Brain microvascular endothelial cell (primary cell): ENCODE results near the gene NPEPPS.
"Not testable (repeated sequence)": the region's sequence is repeated elsewhere in the genome, so short reads cannot be mapped to it uniquely, and the experiment has no call there.

Experiments
- DNase-seq: peaks from one replicate; pipeline ENCODE4 v3.0.0-alpha.2; 2020
- H3K27ac ChIP-seq: fragments of 250-450 bp; sonication (Bioruptor Pico); 2 replicates; pipeline ENCODE4 v1.5.1; 2020; ENCODE audit warnings: mild to moderate bottlenecking, moderate library complexity
- H3K27me3 ChIP-seq: fragments of 250-450 bp; sonication (Bioruptor Pico); replicated peaks from 2 replicates; pipeline ENCODE4 v1.5.1; 2020; ENCODE audit warnings: mild to moderate bottlenecking
- H3K36me3 ChIP-seq: fragments of 250-450 bp; sonication (Bioruptor Pico); replicated peaks from 2 replicates; pipeline ENCODE4 v1.5.1; 2020; ENCODE audit warnings: mild to moderate bottlenecking
- H3K4me3 ChIP-seq: 2 replicates; pipeline ENCODE4 v1.5.1; 2011; ENCODE audit warnings: low read depth, mild to moderate bottlenecking, control low read depth, low read length, moderate library complexity
- in situ Hi-C: cut with HindIII; loops from 2 replicates; pipeline ENCODE4 v1.10.0; 2017; ENCODE audit warnings: low sequenced_read_pairs, low pct_ligation_motif_present
- TF ChIP-seq, protein P1 (sequence below): IDR thresholded peaks from 2 replicates; pipeline ENCODE4 v1.5.1; 2011; ENCODE audit warnings: low read depth, mild to moderate bottlenecking, moderate library complexity, low read length, control low read depth, inconsistent platforms; ENCODE audit errors: missing control alignments

NPEPPS gene, protein sequence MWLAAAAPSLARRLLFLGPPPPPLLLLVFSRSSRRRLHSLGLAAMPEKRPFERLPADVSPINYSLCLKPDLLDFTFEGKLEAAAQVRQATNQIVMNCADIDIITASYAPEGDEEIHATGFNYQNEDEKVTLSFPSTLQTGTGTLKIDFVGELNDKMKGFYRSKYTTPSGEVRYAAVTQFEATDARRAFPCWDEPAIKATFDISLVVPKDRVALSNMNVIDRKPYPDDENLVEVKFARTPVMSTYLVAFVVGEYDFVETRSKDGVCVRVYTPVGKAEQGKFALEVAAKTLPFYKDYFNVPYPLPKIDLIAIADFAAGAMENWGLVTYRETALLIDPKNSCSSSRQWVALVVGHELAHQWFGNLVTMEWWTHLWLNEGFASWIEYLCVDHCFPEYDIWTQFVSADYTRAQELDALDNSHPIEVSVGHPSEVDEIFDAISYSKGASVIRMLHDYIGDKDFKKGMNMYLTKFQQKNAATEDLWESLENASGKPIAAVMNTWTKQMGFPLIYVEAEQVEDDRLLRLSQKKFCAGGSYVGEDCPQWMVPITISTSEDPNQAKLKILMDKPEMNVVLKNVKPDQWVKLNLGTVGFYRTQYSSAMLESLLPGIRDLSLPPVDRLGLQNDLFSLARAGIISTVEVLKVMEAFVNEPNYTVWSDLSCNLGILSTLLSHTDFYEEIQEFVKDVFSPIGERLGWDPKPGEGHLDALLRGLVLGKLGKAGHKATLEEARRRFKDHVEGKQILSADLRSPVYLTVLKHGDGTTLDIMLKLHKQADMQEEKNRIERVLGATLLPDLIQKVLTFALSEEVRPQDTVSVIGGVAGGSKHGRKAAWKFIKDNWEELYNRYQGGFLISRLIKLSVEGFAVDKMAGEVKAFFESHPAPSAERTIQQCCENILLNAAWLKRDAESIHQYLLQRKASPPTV

DNA sequence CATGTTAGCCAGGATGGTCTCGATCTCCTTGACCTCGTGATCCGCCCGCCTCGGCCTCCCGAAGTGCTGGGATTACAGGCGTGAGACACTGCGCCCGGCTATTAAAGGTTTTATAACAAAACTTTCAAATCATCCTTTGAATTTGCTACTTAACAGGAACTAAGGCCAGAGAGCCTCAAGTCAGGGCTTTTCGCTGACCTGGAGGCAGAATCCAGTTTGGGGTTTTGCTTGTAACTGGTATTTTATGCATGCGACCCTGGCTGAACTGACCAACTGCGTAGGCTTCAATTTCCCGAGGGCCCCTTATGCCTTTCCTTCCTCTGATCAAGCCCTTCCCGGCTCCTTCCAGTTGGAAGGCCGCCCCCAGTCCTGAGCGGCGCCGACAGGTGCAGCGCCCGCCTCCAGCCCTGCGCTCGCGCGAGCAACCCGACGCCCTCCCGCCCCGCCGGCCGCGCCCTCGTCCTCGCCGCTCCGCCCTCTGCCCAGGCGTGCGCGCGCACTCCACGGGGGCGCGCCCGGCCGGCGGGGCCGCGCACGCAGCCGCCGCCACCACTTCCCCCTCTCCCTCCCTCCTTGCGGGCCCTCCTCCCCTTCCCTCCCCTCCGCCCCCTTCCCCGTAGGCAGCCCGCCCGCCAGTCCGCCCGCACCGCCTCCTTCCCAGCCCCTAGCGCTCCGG is at the start of gene NPEPPS:
Gene NPEPPS (plus strand): TSS at position 552 of the 676 bp plus-strand sequence. CDS start 193 bp downstream, outside the sequence.
- H3K27me3 ChIP-seq, in situ Hi-C loops, H3K36me3 ChIP-seq: not testable (repeated sequence)
- peak; percentile 74 for DNase-seq
- H3K27ac ChIP-seq = peak within 1 kb of the TSS; percentile 68
- H3K4me3 ChIP-seq = peak within 1 kb of the TSS; percentile 70

DNA sequence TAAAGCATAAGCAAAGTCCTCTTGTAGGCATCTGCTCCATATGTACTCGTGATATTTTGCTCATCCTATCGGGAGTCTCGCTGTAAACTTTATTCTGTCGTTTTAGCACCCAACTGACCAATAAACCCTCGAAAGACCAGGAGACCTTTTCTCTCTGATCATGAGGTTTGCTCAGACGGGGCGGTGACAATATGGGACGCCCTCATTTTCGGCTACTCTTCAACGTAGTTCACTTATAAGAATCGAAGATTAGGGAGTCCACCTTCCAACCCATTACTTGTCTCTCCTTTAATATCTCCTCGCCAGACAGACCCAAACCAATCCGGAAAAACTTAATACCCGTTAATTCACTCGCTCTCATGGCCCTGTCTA is 39.1 kb upstream of the NPEPPS start:
- in situ Hi-C loops, H3K27me3 ChIP-seq, H3K36me3 ChIP-seq: not testable (repeated sequence)
- Histone ChIP-seq H3K4me3 (peak overlapping the region; percentile 62), H3K27ac (peak overlapping the region; percentile 61)
- DNase-seq = peak; percentile 16

DNA sequence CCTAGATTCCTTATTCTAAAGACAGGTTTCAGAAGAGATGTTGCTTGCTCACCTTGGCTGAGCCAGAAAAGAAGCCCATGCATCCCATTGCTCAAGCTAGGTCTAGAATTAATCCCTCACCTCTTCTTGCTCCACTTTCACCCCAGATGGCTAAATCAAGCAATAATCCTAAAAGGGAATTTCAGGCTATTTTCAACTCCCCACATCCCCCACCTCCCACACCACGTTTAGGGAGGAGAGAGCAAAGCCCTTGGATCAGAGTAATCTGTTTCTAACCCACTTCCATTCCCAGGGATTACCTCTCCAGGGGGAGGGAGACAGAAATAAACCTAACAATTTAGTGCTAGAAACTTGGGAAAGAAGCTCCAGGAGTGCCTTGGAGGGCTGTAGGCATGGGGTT is 31.8 kb upstream of the NPEPPS start:
- DNase-seq, H3K27ac ChIP-seq, in situ Hi-C loops, H3K4me3 ChIP-seq, H3K27me3 ChIP-seq, H3K36me3 ChIP-seq: not testable (repeated sequence)

DNA sequence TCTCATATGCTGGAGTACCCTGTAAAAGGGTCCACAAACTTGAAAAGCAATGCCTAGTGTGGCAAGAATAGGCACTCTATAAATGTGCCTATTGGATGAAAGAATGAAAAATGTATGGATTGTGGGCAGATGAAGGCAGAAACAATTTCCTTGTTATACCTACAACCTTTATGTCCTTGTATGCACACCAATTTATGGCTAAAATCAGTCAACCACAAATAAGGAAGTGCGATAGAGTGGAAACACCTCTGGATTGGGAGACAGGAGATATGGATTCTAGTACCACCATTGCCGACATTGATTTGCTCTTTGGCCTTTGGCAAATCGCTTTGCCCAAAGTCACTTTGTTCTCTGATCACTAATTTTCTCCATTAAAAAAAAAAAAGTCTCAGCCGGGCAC is 31.4 kb upstream of the NPEPPS start:
- in situ Hi-C loops, DNase-seq, H3K4me3 ChIP-seq, H3K27ac ChIP-seq, H3K36me3 ChIP-seq, H3K27me3 ChIP-seq: not testable (repeated sequence)

DNA sequence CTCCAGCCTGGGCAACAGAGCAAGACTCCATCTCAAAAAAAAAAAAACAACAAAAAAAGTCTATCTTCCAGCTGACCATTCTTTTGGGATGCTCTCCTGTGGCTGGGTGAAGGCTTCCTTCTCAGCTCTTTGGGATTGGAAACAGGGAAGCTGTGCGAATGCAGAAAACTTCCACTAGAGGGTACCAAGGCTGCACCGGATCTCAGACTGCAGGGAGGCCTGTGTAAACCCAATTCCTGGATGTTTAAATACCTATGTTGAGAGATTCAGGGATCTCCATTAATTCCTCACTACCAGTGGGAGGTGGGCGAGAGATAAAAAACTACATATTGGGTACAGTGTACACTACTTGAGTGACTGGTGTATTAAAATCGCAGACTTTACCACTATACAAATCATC is 30.3 kb upstream of the NPEPPS start:
- DNase-seq, H3K27ac ChIP-seq, H3K36me3 ChIP-seq, H3K4me3 ChIP-seq, in situ Hi-C loops, H3K27me3 ChIP-seq: not testable (repeated sequence)
- TF ChIP-seq, protein P1, sequence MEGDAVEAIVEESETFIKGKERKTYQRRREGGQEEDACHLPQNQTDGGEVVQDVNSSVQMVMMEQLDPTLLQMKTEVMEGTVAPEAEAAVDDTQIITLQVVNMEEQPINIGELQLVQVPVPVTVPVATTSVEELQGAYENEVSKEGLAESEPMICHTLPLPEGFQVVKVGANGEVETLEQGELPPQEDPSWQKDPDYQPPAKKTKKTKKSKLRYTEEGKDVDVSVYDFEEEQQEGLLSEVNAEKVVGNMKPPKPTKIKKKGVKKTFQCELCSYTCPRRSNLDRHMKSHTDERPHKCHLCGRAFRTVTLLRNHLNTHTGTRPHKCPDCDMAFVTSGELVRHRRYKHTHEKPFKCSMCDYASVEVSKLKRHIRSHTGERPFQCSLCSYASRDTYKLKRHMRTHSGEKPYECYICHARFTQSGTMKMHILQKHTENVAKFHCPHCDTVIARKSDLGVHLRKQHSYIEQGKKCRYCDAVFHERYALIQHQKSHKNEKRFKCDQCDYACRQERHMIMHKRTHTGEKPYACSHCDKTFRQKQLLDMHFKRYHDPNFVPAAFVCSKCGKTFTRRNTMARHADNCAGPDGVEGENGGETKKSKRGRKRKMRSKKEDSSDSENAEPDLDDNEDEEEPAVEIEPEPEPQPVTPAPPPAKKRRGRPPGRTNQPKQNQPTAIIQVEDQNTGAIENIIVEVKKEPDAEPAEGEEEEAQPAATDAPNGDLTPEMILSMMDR = peak; percentile 58

DNA sequence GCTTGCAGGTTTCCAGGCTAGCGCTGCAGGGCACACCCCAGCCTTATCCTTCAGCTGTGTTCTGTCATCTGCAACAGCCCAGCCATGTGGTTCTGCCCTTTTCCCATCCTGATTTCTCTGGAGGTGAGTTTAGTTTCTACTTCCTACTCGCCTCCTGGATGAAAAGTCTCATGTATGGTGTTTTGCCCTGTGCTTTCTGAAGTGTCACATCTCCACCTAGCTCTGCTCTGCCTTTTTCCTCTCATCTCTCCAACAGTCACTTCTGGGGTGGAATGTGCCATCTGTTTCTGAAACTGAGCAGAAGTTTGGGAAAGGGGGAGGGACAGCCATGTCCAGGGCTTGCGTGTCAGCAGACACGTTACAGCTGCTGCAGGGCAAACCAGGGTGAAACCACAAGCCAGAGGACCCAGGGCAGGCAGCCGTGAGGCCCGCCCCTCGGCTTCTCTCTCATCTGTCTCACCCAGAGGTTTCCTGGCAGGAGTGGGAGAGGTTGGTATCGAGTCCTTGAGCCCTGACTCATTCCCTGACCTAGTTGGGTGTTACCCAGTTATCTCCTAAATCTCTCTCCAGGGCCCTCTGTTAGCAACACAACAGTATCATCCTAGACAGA is 28.7 kb upstream of the NPEPPS start:
- H3K4me3 ChIP-seq, H3K27me3 ChIP-seq, H3K36me3 ChIP-seq, in situ Hi-C loops: not testable (repeated sequence)
- DNase-seq = peak; percentile 69
- peak overlapping the region; percentile 78 for H3K27ac ChIP-seq

DNA sequence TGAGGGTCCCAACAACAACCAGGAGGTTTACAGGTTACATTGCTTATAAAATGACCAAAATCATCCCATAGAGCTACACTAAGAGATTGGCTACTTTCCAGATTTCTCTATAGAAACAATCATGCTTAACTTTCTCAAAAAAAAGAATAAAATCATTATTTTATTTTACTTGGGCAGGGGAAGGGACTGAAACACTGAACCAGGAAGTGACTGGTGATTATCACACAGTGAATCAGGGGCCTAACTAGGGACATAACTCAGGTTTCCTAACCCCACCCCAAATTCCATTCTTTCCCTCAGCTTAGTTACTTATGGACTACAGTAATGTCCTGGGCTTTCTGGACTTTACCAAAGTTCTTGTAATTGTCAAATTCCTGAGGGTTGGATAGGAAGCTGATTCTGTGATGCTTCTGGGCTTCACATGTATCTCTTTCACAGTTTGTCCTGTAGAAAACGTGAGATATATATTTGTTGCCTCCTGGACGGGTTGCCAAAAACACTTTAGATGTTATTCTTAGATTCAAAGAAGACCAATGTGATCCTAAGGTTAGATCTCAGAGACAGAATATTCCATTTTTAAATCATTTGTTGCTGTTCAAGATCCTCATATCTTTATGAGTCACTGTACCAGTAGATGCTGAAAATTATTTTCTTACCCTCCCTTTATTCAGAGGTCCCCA is 28.0 kb upstream of the NPEPPS start:
- H3K4me3 ChIP-seq, H3K36me3 ChIP-seq, in situ Hi-C loops, H3K27me3 ChIP-seq: not testable (repeated sequence)
- H3K27ac ChIP-seq = peak overlapping the region; percentile 88
- DNase-seq = peak; percentile 51

DNA sequence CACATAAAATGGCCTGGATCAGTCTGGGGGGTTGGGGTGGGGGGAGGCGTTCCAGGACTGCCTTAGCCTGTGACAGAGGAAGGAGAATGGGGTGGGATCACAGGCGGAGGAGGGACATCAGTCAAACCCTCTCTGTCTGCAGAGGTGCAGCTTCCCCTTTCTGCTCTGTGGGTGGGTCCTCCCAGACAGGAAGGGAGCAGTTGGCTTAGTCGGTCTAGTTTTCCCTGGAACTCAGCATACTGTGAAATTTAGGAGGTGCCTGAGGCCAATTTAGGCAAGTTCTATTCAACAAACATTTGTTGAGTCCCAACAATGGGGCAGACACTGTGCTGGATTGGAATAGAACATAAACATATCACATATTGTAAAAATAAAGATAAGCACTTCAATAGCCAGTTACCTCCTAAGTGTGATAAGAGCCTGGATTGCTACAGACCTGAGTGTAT is 19.2 kb upstream of the NPEPPS start:
- H3K4me3 ChIP-seq, H3K36me3 ChIP-seq, H3K27me3 ChIP-seq, H3K27ac ChIP-seq, DNase-seq, in situ Hi-C loops: not testable (repeated sequence)

DNA sequence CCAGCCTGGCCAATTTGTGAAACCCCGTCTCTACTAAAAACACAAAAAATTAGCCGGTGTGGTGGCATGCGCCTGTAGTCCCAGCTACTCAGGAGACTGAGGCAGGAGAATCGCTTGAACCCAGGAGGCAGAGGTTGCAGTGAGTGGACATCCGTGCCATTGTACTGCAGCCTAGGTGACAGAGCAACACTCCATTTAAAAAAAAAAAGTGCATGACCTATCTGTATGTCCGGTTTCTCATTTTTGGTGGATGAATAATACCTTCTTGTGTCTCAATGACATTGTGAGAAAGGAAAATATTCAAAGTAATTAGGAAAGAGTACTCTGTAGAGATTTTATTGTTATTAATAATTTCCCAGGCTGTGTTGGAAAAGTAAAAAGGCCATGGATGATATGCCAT is 17.6 kb upstream of the NPEPPS start:
- H3K4me3 ChIP-seq, in situ Hi-C loops, DNase-seq: not testable (repeated sequence)

DNA sequence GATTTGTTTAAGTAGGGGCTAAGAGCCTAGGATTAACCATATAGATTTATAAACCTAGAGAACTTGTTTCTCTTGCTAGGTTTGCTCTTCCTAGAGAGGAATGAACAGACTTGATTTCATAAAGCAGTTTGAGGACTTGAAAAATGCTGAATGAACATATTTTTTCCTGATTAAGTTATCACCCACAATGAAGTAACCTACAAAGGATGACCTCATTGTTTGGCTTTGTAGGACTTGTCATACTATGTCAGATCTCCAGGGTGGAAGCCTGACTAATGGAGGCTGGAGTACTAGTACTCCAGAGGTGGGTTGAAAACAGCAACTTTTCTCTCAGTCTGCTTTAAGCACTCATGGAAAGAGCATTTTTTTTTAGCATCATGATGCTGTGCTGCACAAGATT is 12.0 kb upstream of the NPEPPS start:
- in situ Hi-C loops, H3K4me3 ChIP-seq, DNase-seq, H3K27me3 ChIP-seq, H3K36me3 ChIP-seq, H3K27ac ChIP-seq: not testable (repeated sequence)

More for the DNA sequence above, 17.6 kb upstream of the NPEPPS start:
- not testable (repeated sequence) for H3K27ac ChIP-seq, H3K27me3 ChIP-seq, H3K36me3 ChIP-seq

DNA sequence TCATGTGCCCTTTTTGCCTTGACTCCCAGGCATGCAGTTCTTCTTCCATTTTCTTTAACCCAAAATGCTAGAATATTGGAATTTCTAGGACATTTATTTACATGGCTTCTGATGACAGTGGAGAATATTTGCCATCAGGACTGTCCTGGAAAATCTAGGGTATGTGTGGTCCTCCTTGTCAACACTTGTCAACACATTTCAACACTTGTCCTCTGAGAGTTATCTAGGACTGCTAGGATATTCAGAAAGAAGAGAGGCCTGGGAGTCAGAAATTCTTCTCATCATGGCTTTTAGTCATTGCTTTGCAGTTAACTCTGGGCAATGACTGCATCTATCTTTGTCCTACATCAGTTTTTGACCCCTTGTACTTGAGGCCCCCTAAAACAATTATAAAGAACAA is 11.5 kb upstream of the NPEPPS start:
- H3K27me3 ChIP-seq, in situ Hi-C loops, H3K36me3 ChIP-seq, DNase-seq, H3K4me3 ChIP-seq, H3K27ac ChIP-seq: not testable (repeated sequence)

DNA sequence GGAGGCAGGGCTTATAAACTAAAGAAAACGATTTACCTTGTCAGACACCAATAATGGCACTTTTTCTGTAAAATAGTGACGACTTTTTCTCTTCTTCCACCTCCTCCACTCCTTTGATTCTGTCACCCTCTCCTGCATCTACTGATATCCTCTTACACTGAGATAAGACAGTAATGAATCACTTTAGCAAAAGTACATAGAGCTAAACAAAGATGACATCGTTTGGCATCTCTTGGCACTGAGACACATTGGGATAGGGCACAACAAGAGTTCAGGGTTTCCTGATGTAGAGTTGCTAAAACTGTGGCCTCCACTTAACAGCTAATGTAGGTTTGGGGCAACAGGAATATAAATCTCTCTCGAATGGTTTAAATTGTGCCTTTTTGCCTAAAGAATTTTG is 10.6 kb upstream of the NPEPPS start:
- H3K4me3 ChIP-seq, H3K27me3 ChIP-seq, H3K27ac ChIP-seq, DNase-seq, in situ Hi-C loops, H3K36me3 ChIP-seq: not testable (repeated sequence)
